Upper lobe of left lung (tissue), 6 donors: Measurements from ENCODE around the gene CLNK. TPM values are rescaled to one million over a fixed set of nuclear protein-coding genes. Genes with fewer than 3 reads are reported as not detected.

Experiments used
- ATAC-seq, 2 donors: fragments of 200-7000 bp; cut with Tn5 transposase; one replicate each; pipeline ENCODE4 v1.9.1; 2022; ENCODE audit warnings: mild to moderate bottlenecking in 2 of 2, moderate library complexity in 2 of 2; ENCODE audit not compliant: low FRiP score in 2 of 2
- DNase-seq, 2 donors: peaks; one replicate each; pipeline ENCODE4 v3.0.0-alpha.2; 2019 to 2020
- H3K27ac ChIP-seq, 4 donors: fragments of 200-600 bp; sonication (generic); one replicate each; pipeline ENCODE4 v1.5.1; 2016 to 2019
- H3K27me3 ChIP-seq, 4 donors: fragments of 200-600 bp; sonication (generic); one replicate each; pipeline ENCODE4 v1.5.1; 2017 to 2019
- H3K36me3 ChIP-seq, 4 donors: fragments of 200-600 bp; sonication (generic); one replicate each; pipeline ENCODE4 v1.5.1; 2016 to 2019
- H3K4me1 ChIP-seq, 4 donors: fragments of 200-600 bp; sonication (generic); one replicate each; pipeline ENCODE4 v1.5.1; 2018 to 2019
- H3K4me3 ChIP-seq, 4 donors: fragments of 200-600 bp; sonication (generic); one replicate each; pipeline ENCODE4 v1.5.1; 2017 to 2019; ENCODE audit warnings: mild to moderate bottlenecking in 2 of 4, moderate library complexity in 1 of 4
- H3K9me3 ChIP-seq, 4 donors: fragments of 200-600 bp; sonication (generic); one replicate each; pipeline ENCODE4 v1.5.1; 2018 to 2019
- CTCF ChIP-seq, 6 experiments: fragments of 450-650 bp in 4 of 6; fragments of 200-600 bp in 2 of 6; sonication (generic) in 2 of 6; IDR thresholded peaks; one replicate each; pipeline ENCODE4 v1.5.1; 2016 to 2019; ENCODE audit warnings: antibody characterized with exemption in 6 of 6
- EP300 ChIP-seq, 4 donors: sonication (generic); formaldehyde crosslinking; IDR thresholded peaks; one replicate each; pipeline ENCODE4 v1.5.1; 2017; ENCODE audit warnings: antibody characterized with exemption in 4 of 4, control low read depth in 2 of 4
- POLR2A ChIP-seq, 4 donors: fragments of 450-650 bp; IDR thresholded peaks; one replicate each; pipeline ENCODE4 v1.5.1; 2016 to 2017; ENCODE audit warnings: antibody characterized with exemption in 4 of 4, mild to moderate bottlenecking in 2 of 4
- POLR2AphosphoS5 ChIP-seq, 2 donors: sonication (generic); formaldehyde crosslinking; IDR thresholded peaks; one replicate each; pipeline ENCODE4 v1.5.1; 2017; ENCODE audit warnings: antibody characterized with exemption in 2 of 2
- WGBS, 2 donors: methylation state at CpG; one replicate each; pipeline ENCODE4 v1.1.5; 2017 to 2018; 5-methylcytosine and 5-hydroxymethylcytosine counted together
- total RNA-seq, 6 donors: library from RNA; depleted of rRNA in 4 of 6; stranded (reverse); fragments of >200 nt in 4 of 6; gene quantifications; one replicate each; pipeline versions ENCODE4 v1.1.0 to v1.2.1, GENCODE V29; 2016 to 2021
- donor health status: DM: no; HTN: no; CAD: no; lungs with moderate emphysema.
- donor health status: DM: no; HTN: yes; CAD: no; lungs with severe emphysema.

Gene CLNK
- total RNA-seq, 6 donors from 2014 or later = 0.14 to 0.69 (median 0.20) TPM; not detected in 3

- H3K36me3 ChIP-seq = peaks cover 0 to 30% (median 8%) of the 10 kb centered on the region in 4 donors
- H3K27me3 ChIP-seq = no peaks in the 10 kb centered on the region
- no peak overlapping the region for H3K27ac ChIP-seq
- ATAC-seq (no peak), DNase-seq (no peak)
- no peak overlapping the region for H3K4me3 ChIP-seq
- peaks cover 3 to 17% (median 5%) of the 10 kb centered on the region in 4 donors for H3K4me1 ChIP-seq
- TF ChIP-seq POLR2A (IDR thresholded peaks at IDR 0.05) (no peak), POLR2AphosphoS5 (IDR thresholded peaks at IDR 0.05) (no peak), CTCF (IDR thresholded peaks at IDR 0.05) (no peak), EP300 (IDR thresholded peaks at IDR 0.05) (no peak)
- WGBS, 2 donors = 100% methylated on average over 1 of the region's 1 CpG
- peaks cover 0 to 2% (median 0%) of the 10 kb centered on the region in 4 donors for H3K9me3 ChIP-seq
Measured at GRCh38 chr4:10454121-10454520, 230.4 kb downstream of the CLNK start.

GRCh38 chr4:10448991-10449390 lies 235.6 kb downstream of the CLNK start:
- ATAC-seq (no peak), DNase-seq (no peak)
- Histone ChIP-seq H3K9me3 (peaks cover 10 to 22% (median 15%) of the 10 kb centered on the region in 4 donors), H3K4me3 (no peak overlapping the region), H3K36me3 (peaks cover 6 to 53% (median 21%) of the 10 kb centered on the region in 4 donors), H3K27me3 (no peaks in the 10 kb centered on the region), H3K4me1 (no peaks in the 10 kb centered on the region), H3K27ac (no peak overlapping the region)
- TF ChIP-seq POLR2AphosphoS5 (IDR thresholded peaks at IDR 0.05) (no peak), POLR2A (IDR thresholded peaks at IDR 0.05) (no peak), EP300 (IDR thresholded peaks at IDR 0.05) (no peak), CTCF (IDR thresholded peaks at IDR 0.05) (no peak)
- 93 to 99% methylated on average over 5 of the region's 5 CpGs for WGBS, 2 donors

- Histone ChIP-seq H3K4me3 (no peak overlapping the region), H3K27me3 (no peaks in the 10 kb centered on the region), H3K4me1 (no peaks in the 10 kb centered on the region), H3K27ac (no peak overlapping the region), H3K36me3 (peaks cover 6 to 25% (median 14%) of the 10 kb centered on the region in 4 donors), H3K9me3 (peaks cover 17 to 25% (median 22%) of the 10 kb centered on the region in 4 donors)
- DNase-seq = no peak
- TF ChIP-seq EP300 (IDR thresholded peaks at IDR 0.05) = no peak
- TF ChIP-seq CTCF (IDR thresholded peaks at IDR 0.05) = no peak
- TF ChIP-seq POLR2AphosphoS5 (IDR thresholded peaks at IDR 0.05) = no peak
- no peak for TF ChIP-seq POLR2A (IDR thresholded peaks at IDR 0.05)
- ATAC-seq = no peak
- 99% methylated on average over 5 of the region's 5 CpGs for WGBS, 2 donors
Measured at GRCh38 chr4:10442976-10443375, 241.6 kb downstream of the CLNK start.

- peaks cover 6 to 21% (median 14%) of the 10 kb centered on the region in 4 donors for H3K36me3 ChIP-seq
- H3K4me3 ChIP-seq = no peak overlapping the region
- WGBS, 2 donors = 89 to 90% methylated on average over 4 of the region's 4 CpGs
- H3K9me3 ChIP-seq = peaks cover 13 to 25% (median 19%) of the 10 kb centered on the region in 4 donors
- no peak overlapping the region for H3K27ac ChIP-seq
- TF ChIP-seq POLR2AphosphoS5 (IDR thresholded peaks at IDR 0.05) = no peak
- TF ChIP-seq CTCF (IDR thresholded peaks at IDR 0.05) = no peak
- TF ChIP-seq POLR2A (IDR thresholded peaks at IDR 0.05) = no peak
- no peak for TF ChIP-seq EP300 (IDR thresholded peaks at IDR 0.05)
- DNase-seq = no peak
- H3K4me1 ChIP-seq = no peaks in the 10 kb centered on the region
- no peak for ATAC-seq
- H3K27me3 ChIP-seq = no peaks in the 10 kb centered on the region
Measured at GRCh38 chr4:10441512-10441911, 243.1 kb downstream of the CLNK start.

DNA sequence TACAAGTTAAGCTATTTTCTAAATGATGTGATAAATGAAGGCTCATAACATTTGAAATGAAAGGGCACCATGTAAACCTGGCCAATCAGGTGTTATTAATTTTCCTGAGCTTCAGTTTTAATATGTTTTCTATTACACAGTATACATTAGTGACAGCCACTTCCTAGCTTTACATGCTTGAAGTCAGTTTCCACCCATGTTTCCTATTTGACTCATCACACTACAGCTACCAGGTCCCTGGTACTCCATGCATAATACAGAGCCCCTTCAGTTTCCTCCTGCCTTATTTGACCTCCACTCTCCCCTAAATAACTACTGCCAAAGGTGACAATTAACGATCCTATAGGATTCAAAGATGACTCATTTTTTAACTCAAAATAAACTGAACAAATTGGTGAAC lies 245.6 kb downstream of the CLNK start:
- no peak overlapping the region for H3K27ac ChIP-seq
- TF ChIP-seq EP300 (IDR thresholded peaks at IDR 0.05) = no peak
- TF ChIP-seq POLR2A (IDR thresholded peaks at IDR 0.05) = no peak
- no peak for TF ChIP-seq CTCF (IDR thresholded peaks at IDR 0.05)
- no peak for TF ChIP-seq POLR2AphosphoS5 (IDR thresholded peaks at IDR 0.05)
- DNase-seq = no peak
- H3K36me3 ChIP-seq = no peaks in the 10 kb centered on the region
- H3K4me1 ChIP-seq = no peaks in the 10 kb centered on the region
- no peaks in the 10 kb centered on the region for H3K27me3 ChIP-seq
- peaks cover 6 to 10% (median 9%) of the 10 kb centered on the region in 4 donors for H3K9me3 ChIP-seq
- no peak for ATAC-seq
- 83 to 84% methylated on average over 1 of the region's 1 CpG for WGBS, 2 donors
- H3K4me3 ChIP-seq = no peak overlapping the region
